ENCODE measurements around the gene EIF6. TPM values are rescaled to one million over a fixed set of nuclear protein-coding genes. Genes with fewer than 3 reads are reported as not detected.

Gene EIF6
- total RNA-seq = 10 to 100 TPM; 24.9 to 25.8 TPM
- 57.7 TPM for polyA plus RNA-seq (2013, experiment 1 of 2)
- polyA plus RNA-seq (2013, experiment 2 of 2) = 57.1 TPM
- total RNA-seq = 11.5 to 122 (median 24.3) reads per million in 172 experiments

GRCh38 chr20:35284267-35284991 is at the start of gene EIF6:
TSS of gene EIF6 (minus strand) at chr20:35284772. CDS start at chr20:35284487, 285 bp downstream.
- intact Hi-C loops (cut with DNase I, micrococcal nuclease) = loop anchor here in 1 of 2 experiments (5.0 kb wide), 1 partner anchor 668 kb away; the partner anchor contains the start of gene SCAND1
- ChIA-PET CTCF (interaction anchor here (0.5 to 1.6 kb wide), 3 partner anchors 19 to 115 kb away, joined by 3 to 12 read pairs (median 4); no protein-coding TSS in a partner anchor), POLR2A (interaction anchor here (0.9 to 1.9 kb wide), 6 partner anchors 14 to 670 kb away, joined by 3 to 7 read pairs (median 5); partner anchors contain the start of genes CEP250, RBM39 and SCAND1)
- Histone ChIP-seq H3K27me3 (ENCODE audit: control insufficient read depth in 1 of 2, insufficient read depth in 2 of 2, low read length in 2 of 2) (no peaks in the 10 kb centered on the region), H3K4me1 (ENCODE audit: insufficient read depth, low read length) (peaks cover 22% of the 10 kb centered on the region), H3K4me3 (ENCODE audit: low read length) (peak within 1 kb of the TSS; percentile 88), H3K9me3 (ENCODE audit: control insufficient read depth in 1 of 2, insufficient read depth in 1 of 2, low read length in 2 of 2) (no peaks in the 10 kb centered on the region), H3K27ac (ENCODE audit: low read depth in 1 of 2, low read length in 2 of 2) (peak within 1 kb of the TSS; percentile 61 to 71), H3K36me3 (ENCODE audit: insufficient read depth, low read length) (peaks cover 21% of the 10 kb centered on the region)
- H3K4me1 Mint-ChIP-seq (ENCODE audit: low read depth) = peaks cover 22% of the 10 kb centered on the region
- no peaks in the 10 kb centered on the region for H3K9me3 Mint-ChIP-seq
- H3K4me3 Mint-ChIP-seq = peak within 1 kb of the TSS; percentile 97
- peak within 1 kb of the TSS; percentile 84 for H3K27ac Mint-ChIP-seq
- peaks cover 33% of the 10 kb centered on the region for H3K36me3 Mint-ChIP-seq (ENCODE audit: low read depth)
- peak; percentile 69 for ATAC-seq (ENCODE audit: poor library complexity)
- peak; percentile 32 to 83 (median 64) for DNase-seq
- H3K27me3 Mint-ChIP-seq = no peaks in the 10 kb centered on the region
- TF ChIP-seq CTCF (IDR thresholded peaks at IDR 0.05) = no peak

DNA sequence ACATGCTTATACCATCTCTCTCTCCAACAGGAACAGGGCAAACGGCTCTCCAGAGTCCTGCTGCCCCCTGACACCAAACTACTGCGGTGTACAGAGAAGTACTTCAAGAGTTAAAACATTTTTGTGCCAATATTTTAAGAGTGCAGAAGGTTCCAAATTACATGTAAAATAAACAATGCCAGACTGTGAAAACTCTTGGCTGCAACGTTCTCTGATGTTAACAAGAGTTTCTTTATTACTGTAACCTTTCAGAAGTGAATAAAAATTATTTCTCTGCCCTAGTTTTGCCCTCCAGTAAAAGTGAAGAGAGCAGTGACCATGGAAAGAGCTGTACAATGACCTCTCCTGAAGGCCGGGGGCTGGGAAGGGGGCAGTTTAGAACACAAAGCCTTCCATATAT is 49.0 kb upstream of the EIF6 start:
- intact Hi-C loops (cut with DNase I, micrococcal nuclease) = no loop called here
- TF ChIP-seq CTCF (IDR thresholded peaks at IDR 0.05) = no peak
- Mint-ChIP-seq H3K36me3 (ENCODE audit: low read depth) (no peaks in the 10 kb centered on the region), H3K27ac (no peak overlapping the region), H3K9me3 (no peaks in the 10 kb centered on the region), H3K27me3 (no peaks in the 10 kb centered on the region), H3K4me1 (ENCODE audit: low read depth) (no peaks in the 10 kb centered on the region), H3K4me3 (no peak overlapping the region)
- Histone ChIP-seq H3K4me1 (ENCODE audit: insufficient read depth, low read length) (no peaks in the 10 kb centered on the region), H3K27ac (ENCODE audit: low read depth in 1 of 2, low read length in 2 of 2) (no peak overlapping the region), H3K9me3 (ENCODE audit: control insufficient read depth in 1 of 2, insufficient read depth in 1 of 2, low read length in 2 of 2) (no peaks in the 10 kb centered on the region), H3K27me3 (ENCODE audit: control insufficient read depth in 1 of 2, insufficient read depth in 2 of 2, low read length in 2 of 2) (no peaks in the 10 kb centered on the region), H3K36me3 (ENCODE audit: insufficient read depth, low read length) (peaks cover 2% of the 10 kb centered on the region), H3K4me3 (ENCODE audit: low read length) (no peak overlapping the region)
- ChIA-PET POLR2A (no interaction called here), CTCF (no interaction called here)
- DNase-seq (no peak), ATAC-seq (ENCODE audit: poor library complexity) (no peak)

- POLR2A ChIA-PET = no interaction called here
- H3K27me3 ChIP-seq (ENCODE audit: control insufficient read depth in 1 of 2, insufficient read depth in 2 of 2, low read length in 2 of 2) = no peaks in the 10 kb centered on the region
- H3K4me1 Mint-ChIP-seq (ENCODE audit: low read depth) = no peaks in the 10 kb centered on the region
- H3K9me3 Mint-ChIP-seq = no peaks in the 10 kb centered on the region
- no peak for TF ChIP-seq CTCF (IDR thresholded peaks at IDR 0.05)
- DNase-seq = no peak
- H3K4me3 Mint-ChIP-seq = no peak overlapping the region
- H3K4me1 ChIP-seq (ENCODE audit: insufficient read depth, low read length) = no peaks in the 10 kb centered on the region
- H3K36me3 Mint-ChIP-seq (ENCODE audit: low read depth) = no peaks in the 10 kb centered on the region
- no peak overlapping the region for H3K27ac ChIP-seq (ENCODE audit: low read depth in 1 of 2, low read length in 2 of 2)
- intact Hi-C loops (cut with DNase I, micrococcal nuclease) = no loop called here
- no peak overlapping the region for H3K4me3 ChIP-seq (ENCODE audit: low read length)
- H3K36me3 ChIP-seq (ENCODE audit: insufficient read depth, low read length) = peaks cover 2% of the 10 kb centered on the region
- CTCF ChIA-PET = no interaction called here
- no peak overlapping the region for H3K27ac Mint-ChIP-seq
- H3K9me3 ChIP-seq (ENCODE audit: control insufficient read depth in 1 of 2, insufficient read depth in 1 of 2, low read length in 2 of 2) = no peaks in the 10 kb centered on the region
- no peak for ATAC-seq (ENCODE audit: poor library complexity)
- H3K27me3 Mint-ChIP-seq = no peaks in the 10 kb centered on the region
These were observed 48.1 kb upstream of the EIF6 start for GRCh38 chr20:35332540-35333200.
